ENCODE results near the gene TUBGCP3.

TUBGCP3 gene

GRCh38 chr13:112483299-112483698 is 104.7 kb downstream of the TUBGCP3 start:
- DNase-seq (ENCODE audit: low spot score) = no peak

GRCh38 chr13:112481458-112481857 is 106.5 kb downstream of the TUBGCP3 start:
- no peak for DNase-seq (ENCODE audit: low spot score)

- no peak for DNase-seq (ENCODE audit: low spot score)
These were observed 108.6 kb downstream of the TUBGCP3 start for GRCh38 chr13:112479389-112479788.

- DNase-seq (ENCODE audit: low spot score) = no peak
These were observed 110.8 kb downstream of the TUBGCP3 start for GRCh38 chr13:112477070-112477619.

GRCh38 chr13:112475889-112476288 is 112.1 kb downstream of the TUBGCP3 start:
- DNase-seq (ENCODE audit: low spot score) = no peak

- DNase-seq (ENCODE audit: low spot score) = no peak
These were observed 113.1 kb downstream of the TUBGCP3 start for GRCh38 chr13:112474869-112475268.

GRCh38 chr13:112473818-112474217 is 114.1 kb downstream of the TUBGCP3 start:
- DNase-seq (ENCODE audit: low spot score) = no peak

GRCh38 chr13:112469071-112469745 is 118.7 kb downstream of the TUBGCP3 start:
- DNase-seq (ENCODE audit: low spot score) = no peak

GRCh38 chr13:112468069-112468468 is 119.9 kb downstream of the TUBGCP3 start:
- no peak for DNase-seq (ENCODE audit: low spot score)

GRCh38 chr13:112467236-112467635 is 120.7 kb downstream of the TUBGCP3 start:
- no peak for DNase-seq (ENCODE audit: low spot score)

- DNase-seq (ENCODE audit: low spot score) = no peak
These were observed 121.6 kb downstream of the TUBGCP3 start for GRCh38 chr13:112466132-112467058.

- no peak for DNase-seq (ENCODE audit: low spot score)
These were observed 122.5 kb downstream of the TUBGCP3 start for GRCh38 chr13:112465251-112466131.

GRCh38 chr13:112464720-112465119 is 123.2 kb downstream of the TUBGCP3 start:
- DNase-seq (ENCODE audit: low spot score) = no peak

- DNase-seq (ENCODE audit: low spot score) = no peak
These were observed 125.5 kb downstream of the TUBGCP3 start for GRCh38 chr13:112462408-112462807.

GRCh38 chr13:112457485-112457884 is 130.5 kb downstream of the TUBGCP3 start:
- no peak for DNase-seq (ENCODE audit: low spot score)

GRCh38 chr13:112457081-112457480 is 130.9 kb downstream of the TUBGCP3 start:
- no peak for DNase-seq (ENCODE audit: low spot score)

- DNase-seq (ENCODE audit: low spot score) = no peak
These were observed 131.6 kb downstream of the TUBGCP3 start for GRCh38 chr13:112456138-112457056.

- no peak for DNase-seq (ENCODE audit: low spot score)
These were observed 132.4 kb downstream of the TUBGCP3 start for GRCh38 chr13:112455476-112456059.

- DNase-seq (ENCODE audit: low spot score) = no peak
These were observed 133.2 kb downstream of the TUBGCP3 start for GRCh38 chr13:112454648-112455334.

Data from pons (tissue), 1 donor.